HFFc6 (cell line): ENCODE data around the gene WBP4. TPM values are rescaled to one million over a fixed set of nuclear protein-coding genes. Genes with fewer than 3 reads are reported as not detected.
A peak's percentile ranks its signal among the peaks of the same experiment; 100 is the strongest.

Experiments used
- DNase-seq: peaks from one replicate; pipeline ENCODE4 v3.0.0-alpha.2; 2018
- H3K27ac Mint-ChIP-seq: 2 replicates; pipeline ENCODE4 v1.8.0; 2020; ENCODE audit warnings: mild to moderate bottlenecking, mixed read lengths
- H3K27me3 Mint-ChIP-seq: 2 replicates; pipeline ENCODE4 v1.8.0; 2021; ENCODE audit warnings: mild to moderate bottlenecking, moderate library complexity, mixed read lengths; ENCODE audit not compliant: insufficient read depth
- H3K36me3 Mint-ChIP-seq: 2 replicates; pipeline ENCODE4 v1.8.0; 2021; ENCODE audit warnings: low read depth, mixed read lengths
- H3K4me1 Mint-ChIP-seq: 2 replicates; pipeline ENCODE4 v1.8.0; 2020; ENCODE audit warnings: low read depth, mixed read lengths
- H3K4me3 Mint-ChIP-seq: 2 replicates; pipeline ENCODE4 v1.8.0; 2020; ENCODE audit warnings: mild to moderate bottlenecking, moderate library complexity, mixed read lengths
- H3K9me3 Mint-ChIP-seq: 2 replicates; pipeline ENCODE4 v1.8.0; 2020; ENCODE audit warnings: mild to moderate bottlenecking, mixed read lengths
- microRNA-seq: library from miRNA; unstranded; fragments of <30 nt; microRNA quantifications from one replicate; pipeline ENCODE4, GENCODE V29; 2019
- total RNA-seq, 6 experiments: library from RNA; stranded (reverse); fragmentation: NEBNext Ultra II Directional; extraction: Animal tissue kit (Norgen Biotek cat#: 25700); gene quantifications; 2 replicates in 1 of 6; 3 replicates in 5 of 6; pipeline ENCODE4 v1.2.3, GENCODE V29; 2021
- TF ChIP-seq, protein P1 (sequence below): fragments of 200-600 bp; sonication (generic); IDR thresholded peaks from 2 replicates; pipeline ENCODE4 v1.5.0; 2021; ENCODE audit warnings: antibody characterized with exemption, mild to moderate bottlenecking

The WBP4 gene
- total RNA-seq, 6 experiments from 2014 or later = 12.0 to 16.2 (median 14.6) TPM

GRCh38 chr13:41132512-41133152 lies 71.3 kb downstream of the WBP4 start, which contains the start of gene KBTBD6:
KBTBD6 (minus strand) TSS chr13:41132802; CDS start chr13:41132511, 291 bp downstream.
- H3K27ac Mint-ChIP-seq = peak within 1 kb of the TSS; percentile 95
- peak; percentile 100 for DNase-seq
- peaks cover 17% of the 10 kb centered on the region for H3K36me3 Mint-ChIP-seq
- no peaks in the 10 kb centered on the region for H3K27me3 Mint-ChIP-seq
- TF ChIP-seq, protein P1, sequence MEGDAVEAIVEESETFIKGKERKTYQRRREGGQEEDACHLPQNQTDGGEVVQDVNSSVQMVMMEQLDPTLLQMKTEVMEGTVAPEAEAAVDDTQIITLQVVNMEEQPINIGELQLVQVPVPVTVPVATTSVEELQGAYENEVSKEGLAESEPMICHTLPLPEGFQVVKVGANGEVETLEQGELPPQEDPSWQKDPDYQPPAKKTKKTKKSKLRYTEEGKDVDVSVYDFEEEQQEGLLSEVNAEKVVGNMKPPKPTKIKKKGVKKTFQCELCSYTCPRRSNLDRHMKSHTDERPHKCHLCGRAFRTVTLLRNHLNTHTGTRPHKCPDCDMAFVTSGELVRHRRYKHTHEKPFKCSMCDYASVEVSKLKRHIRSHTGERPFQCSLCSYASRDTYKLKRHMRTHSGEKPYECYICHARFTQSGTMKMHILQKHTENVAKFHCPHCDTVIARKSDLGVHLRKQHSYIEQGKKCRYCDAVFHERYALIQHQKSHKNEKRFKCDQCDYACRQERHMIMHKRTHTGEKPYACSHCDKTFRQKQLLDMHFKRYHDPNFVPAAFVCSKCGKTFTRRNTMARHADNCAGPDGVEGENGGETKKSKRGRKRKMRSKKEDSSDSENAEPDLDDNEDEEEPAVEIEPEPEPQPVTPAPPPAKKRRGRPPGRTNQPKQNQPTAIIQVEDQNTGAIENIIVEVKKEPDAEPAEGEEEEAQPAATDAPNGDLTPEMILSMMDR = no peak
- peak within 1 kb of the TSS; percentile 98 for H3K4me3 Mint-ChIP-seq
- no peaks in the 10 kb centered on the region for H3K9me3 Mint-ChIP-seq
- peaks cover 64% of the 10 kb centered on the region for H3K4me1 Mint-ChIP-seq

Small RNA genes within 50 kb of the gene (microRNA-seq; reads per million reads assigned to microRNA genes)
- not detected for gene MIR3168

Other genes starting within 250 kb of the WBP4 start
- 10 to 100 TPM; 25.5 to 37.7 (median 33.4) TPM for gene ELF1, start 42.2 kb upstream of the WBP4 start, total RNA-seq
- 10 to 100 TPM; 10.8 to 13.0 (median 11.4) TPM for gene KBTBD6, start 71.3 kb downstream of the WBP4 start, total RNA-seq
- 1 to 10 TPM; 4.6 to 6.0 (median 5.3) TPM for gene KBTBD7, start 133.1 kb downstream of the WBP4 start, total RNA-seq
- 10 to 100 TPM in 3 of 6 experiments, 1 to 10 TPM in 3; 6.7 to 10.9 (median 9.3) TPM for gene MTRF1, start 202.1 kb downstream of the WBP4 start, total RNA-seq
- 10 to 100 TPM in 4 of 6 experiments, 1 to 10 TPM in 2; 8.9 to 13.6 (median 10.2) TPM for gene NAA16, start 249.8 kb downstream of the WBP4 start, total RNA-seq